ENCODE results near the gene XKR3. TPM values are rescaled to one million over a fixed set of nuclear protein-coding genes. Genes with fewer than 3 reads are reported as not detected.

Gene XKR3
- total RNA-seq, 1 experiment from 2014 or later, result not detected

- Histone ChIP-seq H3K27me3 (ENCODE audit: insufficient read depth, low read depth) (no peaks in the 10 kb centered on the region), H2AFZ (no peak overlapping the region), H3K4me1 (replicated peaks; ENCODE audit: insufficient read depth) (no peaks in the 10 kb centered on the region), H3K4me2 (no peak overlapping the region), H3K9me2 (ENCODE audit: insufficient read depth) (no peaks in the 10 kb centered on the region), H4K20me1 (ENCODE audit: insufficient read depth) (no peaks in the 10 kb centered on the region), H3K27ac (no peak overlapping the region), H3K79me2 (ENCODE audit: low read depth) (no peaks in the 10 kb centered on the region), H3K36me3 (ENCODE audit: low read depth) (no peaks in the 10 kb centered on the region), H3F3A (ENCODE audit: insufficient read depth, low read depth) (no peaks in the 10 kb centered on the region), H3K4me3 (no peak overlapping the region), H3K9me3 (ENCODE audit: insufficient read depth, low read depth) (no peaks in the 10 kb centered on the region)
- ChIA-PET POLR2A (ENCODE audit: unreplicated experiment) (no interaction called here), CTCF (no interaction called here)
- intact Hi-C loops (cut with micrococcal nuclease; ENCODE audit: unreplicated experiment), result no loop called here
- TF ChIP-seq, protein P1, sequence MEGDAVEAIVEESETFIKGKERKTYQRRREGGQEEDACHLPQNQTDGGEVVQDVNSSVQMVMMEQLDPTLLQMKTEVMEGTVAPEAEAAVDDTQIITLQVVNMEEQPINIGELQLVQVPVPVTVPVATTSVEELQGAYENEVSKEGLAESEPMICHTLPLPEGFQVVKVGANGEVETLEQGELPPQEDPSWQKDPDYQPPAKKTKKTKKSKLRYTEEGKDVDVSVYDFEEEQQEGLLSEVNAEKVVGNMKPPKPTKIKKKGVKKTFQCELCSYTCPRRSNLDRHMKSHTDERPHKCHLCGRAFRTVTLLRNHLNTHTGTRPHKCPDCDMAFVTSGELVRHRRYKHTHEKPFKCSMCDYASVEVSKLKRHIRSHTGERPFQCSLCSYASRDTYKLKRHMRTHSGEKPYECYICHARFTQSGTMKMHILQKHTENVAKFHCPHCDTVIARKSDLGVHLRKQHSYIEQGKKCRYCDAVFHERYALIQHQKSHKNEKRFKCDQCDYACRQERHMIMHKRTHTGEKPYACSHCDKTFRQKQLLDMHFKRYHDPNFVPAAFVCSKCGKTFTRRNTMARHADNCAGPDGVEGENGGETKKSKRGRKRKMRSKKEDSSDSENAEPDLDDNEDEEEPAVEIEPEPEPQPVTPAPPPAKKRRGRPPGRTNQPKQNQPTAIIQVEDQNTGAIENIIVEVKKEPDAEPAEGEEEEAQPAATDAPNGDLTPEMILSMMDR (conservative IDR thresholded peaks at IDR 0.05), result peak; percentile 58
- TF ChIP-seq EZH2 (IDR thresholded peaks at IDR 0.05; ENCODE audit: low read depth), result no peak
- BruUV-seq (replicated peaks), result no TSS peak
- DNase-seq, result no peak
Observed at GRCh38 chr22:16783930-16784354, 41.3 kb downstream of the XKR3 start.

GRCh38 chr22:16783453-16783852 lies 41.8 kb downstream of the XKR3 start:
- DNase-seq, result no peak
- Histone ChIP-seq H3K4me1 (replicated peaks; ENCODE audit: insufficient read depth) (no peaks in the 10 kb centered on the region), H3K4me2 (no peak overlapping the region), H3K27me3 (ENCODE audit: insufficient read depth, low read depth) (no peaks in the 10 kb centered on the region), H3K4me3 (no peak overlapping the region), H3K27ac (no peak overlapping the region), H2AFZ (no peak overlapping the region), H4K20me1 (ENCODE audit: insufficient read depth) (no peaks in the 10 kb centered on the region), H3K36me3 (ENCODE audit: low read depth) (no peaks in the 10 kb centered on the region), H3K9me3 (ENCODE audit: insufficient read depth, low read depth) (no peaks in the 10 kb centered on the region), H3F3A (ENCODE audit: insufficient read depth, low read depth) (no peaks in the 10 kb centered on the region), H3K9me2 (ENCODE audit: insufficient read depth) (no peaks in the 10 kb centered on the region), H3K79me2 (ENCODE audit: low read depth) (no peaks in the 10 kb centered on the region)
- ChIA-PET CTCF (no interaction called here), POLR2A (ENCODE audit: unreplicated experiment) (no interaction called here)
- TF ChIP-seq, protein P1 (conservative IDR thresholded peaks at IDR 0.05), result no peak
- no peak for TF ChIP-seq EZH2 (IDR thresholded peaks at IDR 0.05; ENCODE audit: low read depth)
- no TSS peak for BruUV-seq (replicated peaks)
- intact Hi-C loops (cut with micrococcal nuclease; ENCODE audit: unreplicated experiment), result no loop called here

- Histone ChIP-seq H3F3A (ENCODE audit: insufficient read depth, low read depth) (no peaks in the 10 kb centered on the region), H3K4me2 (no peak overlapping the region), H3K36me3 (ENCODE audit: low read depth) (no peaks in the 10 kb centered on the region), H4K20me1 (ENCODE audit: insufficient read depth) (no peaks in the 10 kb centered on the region), H3K9me2 (ENCODE audit: insufficient read depth) (no peaks in the 10 kb centered on the region), H3K9me3 (ENCODE audit: insufficient read depth, low read depth) (no peaks in the 10 kb centered on the region), H3K4me1 (replicated peaks; ENCODE audit: insufficient read depth) (no peaks in the 10 kb centered on the region), H2AFZ (no peak overlapping the region), H3K27ac (no peak overlapping the region), H3K79me2 (ENCODE audit: low read depth) (no peaks in the 10 kb centered on the region), H3K4me3 (no peak overlapping the region), H3K27me3 (ENCODE audit: insufficient read depth, low read depth) (no peaks in the 10 kb centered on the region)
- POLR2A ChIA-PET (ENCODE audit: unreplicated experiment), result no interaction called here
- DNase-seq, result no peak
- CTCF ChIA-PET, result no interaction called here
- BruUV-seq (replicated peaks), result no TSS peak
- intact Hi-C loops (cut with micrococcal nuclease; ENCODE audit: unreplicated experiment), result no loop called here
- TF ChIP-seq EZH2 (IDR thresholded peaks at IDR 0.05; ENCODE audit: low read depth), result no peak
- TF ChIP-seq, protein P1 (conservative IDR thresholded peaks at IDR 0.05), result no peak
Observed at GRCh38 chr22:16781764-16782329, 43.4 kb downstream of the XKR3 start.

All from PC-9 (cell line).